Measurements from ENCODE around the gene CXorf49. TPM values are rescaled to one million over a fixed set of nuclear protein-coding genes. Genes with fewer than 3 reads are reported as not detected.
"Not testable (repeated sequence)": the region's sequence is repeated elsewhere in the genome, so short reads cannot be mapped to it uniquely, and the experiment has no call there.

CXorf49 gene
- polyA plus RNA-seq, 3 donors = 0.40 to 1.2 TPM; not detected in 1

GRCh38 chrX:71676068-71676795 is 41.9 kb downstream of the CXorf49 start:
- H3K27ac ChIP-seq (ENCODE audit: low read depth, low read length) = not testable (repeated sequence)
- 90 to 93% (median 90%) methylated on average over 18 to 37 of the region's 43 CpGs for WGBS, 3 donors

- 96 to 98% (median 97%) methylated on average over 20 to 23 of the region's 23 CpGs for WGBS, 3 donors
Measured at GRCh38 chrX:71675636-71676035, 42.4 kb downstream of the CXorf49 start.

GRCh38 chrX:71671938-71672337 is 46.1 kb downstream of the CXorf49 start:
- H3K27ac ChIP-seq (ENCODE audit: low read depth, low read length) = no peak overlapping the region
- 86 to 96% (median 90%) methylated on average over 7 to 11 of the region's 11 CpGs for WGBS, 3 donors

More at GRCh38 chrX:71675636-71676035, 42.4 kb downstream of the CXorf49 start:
- H3K27ac ChIP-seq (ENCODE audit: low read depth, low read length) = not testable (repeated sequence)

GRCh38 chrX:71671043-71671780 is 46.9 kb downstream of the CXorf49 start:
- WGBS, 3 donors = 41 to 69% (median 59%) methylated on average over 9 to 12 of the region's 12 CpGs

GRCh38 chrX:71669947-71670346 is 48.1 kb downstream of the CXorf49 start:
- not testable (repeated sequence) for H3K27ac ChIP-seq (ENCODE audit: low read depth, low read length)
- 26 to 35% (median 27%) methylated on average over 9 to 10 of the region's 10 CpGs for WGBS, 3 donors

More at GRCh38 chrX:71671043-71671780, 46.9 kb downstream of the CXorf49 start:
- no peak overlapping the region for H3K27ac ChIP-seq (ENCODE audit: low read depth, low read length)

- 54 to 64% (median 57%) methylated on average over 13 of the region's 13 CpGs for WGBS, 3 donors
Measured at GRCh38 chrX:71669492-71669891, 48.6 kb downstream of the CXorf49 start.

GRCh38 chrX:71668248-71668595 is 49.9 kb downstream of the CXorf49 start:
- no peak overlapping the region for H3K27ac ChIP-seq (ENCODE audit: low read depth, low read length)
- 93 to 96% (median 95%) methylated on average over 12 to 16 of the region's 16 CpGs for WGBS, 3 donors

More at GRCh38 chrX:71669492-71669891, 48.6 kb downstream of the CXorf49 start:
- no peak overlapping the region for H3K27ac ChIP-seq (ENCODE audit: low read depth, low read length)

- H3K27ac ChIP-seq (ENCODE audit: low read depth, low read length) = no peak within 1 kb of the TSS
- 90 to 95% (median 92%) methylated on average over 27 to 50 of the region's 50 CpGs for WGBS, 3 donors
Measured at GRCh38 chrX:71667328-71668247, 50.5 kb downstream of the CXorf49 start, which contains the start of gene LOC101059915. Gene LOC101059915 (plus strand): TSS chrX:71667546.

- no peak overlapping the region for H3K27ac ChIP-seq (ENCODE audit: low read depth, low read length)
- WGBS, 3 donors = 91 to 96% (median 95%) methylated on average over 44 to 48 of the region's 48 CpGs
Measured at GRCh38 chrX:71666240-71667223, 51.6 kb downstream of the CXorf49 start.

- WGBS, 3 donors = 54 to 68% (median 58%) methylated on average over 10 of the region's 10 CpGs
- H3K27ac ChIP-seq (ENCODE audit: low read depth, low read length) = no peak overlapping the region
Measured at GRCh38 chrX:71665747-71666146, 52.3 kb downstream of the CXorf49 start.

GRCh38 chrX:71664889-71665491 is 53.1 kb downstream of the CXorf49 start:
- 79 to 86% (median 82%) methylated on average over 11 to 16 of the region's 16 CpGs for WGBS, 3 donors
- no peak overlapping the region for H3K27ac ChIP-seq (ENCODE audit: low read depth, low read length)

Other genes with a start within 250 kb of the CXorf49 start
- gene OGT, start 185.2 kb downstream of the CXorf49 start, polyA plus RNA-seq = 10 to 100 TPM; 23.6 to 44.7 (median 39.4) TPM
- 1 to 10 TPM in 2 of 3 donors, under 1 TPM in 1; 0.67 to 1.8 (median 1.7) TPM for gene GCNA, start 139.8 kb downstream of the CXorf49 start, polyA plus RNA-seq
- gene CXCR3, start 99.8 kb downstream of the CXorf49 start, polyA plus RNA-seq = under 1 TPM; 0.12 to 0.36 (median 0.22) TPM
- gene CXorf49B, start 45.1 kb upstream of the CXorf49 start, polyA plus RNA-seq = 1 to 10 TPM in 1 of 3 donors, under 1 TPM in 1, not detected in 1; 0.40 to 1.2 TPM
- 1 to 10 TPM in 2 of 3 donors, under 1 TPM in 1; 0.41 to 3.8 (median 2.3) TPM for gene NHSL2, start 192.6 kb upstream of the CXorf49 start, polyA plus RNA-seq